Effector memory CD4-positive, alpha-beta T cell (primary cell): ENCODE data around the gene ZFYVE1.
"Not testable (repeated sequence)": the region's sequence is repeated elsewhere in the genome, so short reads cannot be mapped to it uniquely, and the experiment has no call there.

Experiments used
- DNase-seq, 3 donors: peaks; one replicate each; pipeline ENCODE4 v3.0.0-alpha.2; 2020
- H3K27ac ChIP-seq: 2 replicates; pipeline ENCODE4 v1.7.0; 2013; ENCODE audit warnings: mild to moderate bottlenecking, low read length, moderate library complexity; ENCODE audit not compliant: insufficient read depth, poor library complexity, severe bottlenecking
- H3K27me3 ChIP-seq: replicated peaks from 2 replicates; pipeline ENCODE4 v1.7.0; 2013; ENCODE audit warnings: mild to moderate bottlenecking, low read length; ENCODE audit not compliant: insufficient read depth, control insufficient read depth, poor library complexity, severe bottlenecking
- H3K36me3 ChIP-seq: 2 replicates; pipeline ENCODE4 v1.7.0; 2013; ENCODE audit warnings: mild to moderate bottlenecking, low read length, moderate library complexity; ENCODE audit not compliant: control insufficient read depth, insufficient read depth
- H3K4me1 ChIP-seq: 2 replicates; pipeline ENCODE4 v1.7.0; 2013; ENCODE audit warnings: low read length, mild to moderate bottlenecking; ENCODE audit not compliant: control insufficient read depth, insufficient read depth, poor library complexity, severe bottlenecking
- H3K4me3 ChIP-seq: 2 replicates; pipeline ENCODE4 v1.7.0; 2013; ENCODE audit warnings: low read length, low read depth, mild to moderate bottlenecking; ENCODE audit not compliant: insufficient read depth, poor library complexity, severe bottlenecking
- H3K9me3 ChIP-seq: 2 replicates; pipeline ENCODE4 v1.7.0; 2013; ENCODE audit warnings: mild to moderate bottlenecking, low read length, moderate library complexity; ENCODE audit not compliant: control insufficient read depth

The ZFYVE1 gene

DNA sequence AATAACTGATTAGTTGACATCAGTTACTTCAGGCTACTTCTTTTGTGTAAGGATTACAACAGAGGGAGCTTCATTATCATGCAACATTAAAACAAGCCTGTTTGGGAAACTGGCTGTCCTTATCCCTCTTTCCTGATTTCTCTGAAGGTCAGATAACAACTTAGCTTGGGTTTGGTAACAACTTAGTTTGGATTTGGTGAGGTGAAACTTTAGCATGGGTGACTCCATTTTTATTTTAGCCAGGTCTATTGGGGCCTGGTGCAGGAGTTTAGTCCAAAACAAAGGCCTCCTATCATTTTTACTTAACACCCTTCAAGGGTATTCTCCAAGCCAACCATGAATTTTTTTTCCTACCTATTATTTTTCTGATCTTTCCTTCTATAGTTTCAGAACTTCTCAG lies 1.1 kb upstream of the ZFYVE1 start:
- Histone ChIP-seq H3K27ac (no peak overlapping the region), H3K4me3 (no peak overlapping the region), H3K36me3 (peaks cover 5% of the 10 kb centered on the region), H3K4me1 (peaks cover 5% of the 10 kb centered on the region), H3K9me3 (no peaks in the 10 kb centered on the region), H3K27me3 (no peaks in the 10 kb centered on the region)
- no peak for DNase-seq

DNA sequence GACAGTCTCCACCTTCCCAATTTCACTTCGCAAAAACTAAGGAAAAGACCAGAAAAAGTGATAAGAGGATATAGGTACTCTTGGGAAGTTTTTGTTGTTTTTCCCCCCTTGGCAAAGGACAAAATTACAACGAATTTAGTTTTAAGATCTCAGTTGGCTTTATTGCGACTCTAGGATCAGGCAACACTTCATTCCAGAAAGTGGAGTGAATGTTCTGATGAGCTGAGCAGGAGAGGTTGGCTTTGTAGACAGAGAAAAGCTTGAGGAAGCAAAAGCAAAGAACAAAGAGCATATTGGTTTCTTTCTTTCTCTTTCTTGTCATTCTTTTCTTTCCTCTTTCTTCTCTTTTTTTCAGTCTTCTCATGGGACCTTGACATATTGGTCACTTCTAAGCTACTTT lies 640 bp upstream of the ZFYVE1 start:
- Histone ChIP-seq H3K27me3 (no peaks in the 10 kb centered on the region), H3K4me3 (peak overlapping the region; percentile 86), H3K4me1 (peaks cover 7% of the 10 kb centered on the region), H3K9me3 (no peaks in the 10 kb centered on the region), H3K27ac (no peak overlapping the region), H3K36me3 (peaks cover 5% of the 10 kb centered on the region)
- no peak for DNase-seq

GRCh38 chr14:73026243-73026844 lies 562 bp downstream of the ZFYVE1 start:
- Histone ChIP-seq H3K27ac (peak overlapping the region; percentile 59), H3K4me1 (peaks cover 8% of the 10 kb centered on the region), H3K4me3 (peak overlapping the region; percentile 86)

DNA sequence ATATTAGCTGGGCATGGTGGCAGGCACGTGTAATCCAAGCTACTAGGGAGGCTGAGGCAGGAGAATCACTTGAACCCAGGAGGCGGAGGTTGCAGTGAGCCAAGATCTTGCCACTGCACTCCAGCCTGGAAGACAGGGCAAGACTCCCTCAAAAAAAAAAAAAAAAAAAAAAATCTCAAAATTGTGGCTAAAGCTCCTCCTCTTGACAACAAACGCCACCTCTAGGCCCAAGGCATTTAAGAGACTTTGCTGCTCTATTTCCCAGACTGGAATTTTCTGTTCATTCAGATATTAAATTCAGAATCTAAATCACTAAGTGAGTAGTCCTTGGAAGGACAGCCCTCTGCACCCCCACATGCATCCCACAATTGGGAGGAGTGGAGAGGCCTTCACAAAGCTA lies 1.4 kb downstream of the ZFYVE1 start:
- DNase-seq: no peak
- no peaks in the 10 kb centered on the region for H3K27me3 ChIP-seq
- H3K27ac ChIP-seq: no peak overlapping the region
- H3K36me3 ChIP-seq: peaks cover 9% of the 10 kb centered on the region
- no peak overlapping the region for H3K4me3 ChIP-seq
- peaks cover 8% of the 10 kb centered on the region for H3K4me1 ChIP-seq
- H3K9me3 ChIP-seq: no peaks in the 10 kb centered on the region

More at GRCh38 chr14:73026243-73026844, 562 bp downstream of the ZFYVE1 start:
- DNase-seq: no peak
- Histone ChIP-seq H3K27me3 (no peaks in the 10 kb centered on the region), H3K9me3 (no peaks in the 10 kb centered on the region), H3K36me3 (peaks cover 5% of the 10 kb centered on the region)

GRCh38 chr14:73022051-73022450 lies 4.9 kb downstream of the ZFYVE1 start:
- Histone ChIP-seq H3K4me3 (no peak overlapping the region), H3K4me1 (peaks cover 8% of the 10 kb centered on the region), H3K27me3 (no peaks in the 10 kb centered on the region), H3K36me3 (peaks cover 10% of the 10 kb centered on the region), H3K27ac (no peak overlapping the region), H3K9me3 (no peaks in the 10 kb centered on the region)
- DNase-seq: no peak

GRCh38 chr14:73016011-73016410 lies 10.9 kb downstream of the ZFYVE1 start:
- not testable (repeated sequence) for H3K36me3 ChIP-seq, H3K27me3 ChIP-seq, H3K9me3 ChIP-seq, H3K27ac ChIP-seq, H3K4me1 ChIP-seq, H3K4me3 ChIP-seq, DNase-seq

- H3K4me1 ChIP-seq: not testable (repeated sequence)
Measured at GRCh38 chr14:73015552-73015951, 11.4 kb downstream of the ZFYVE1 start.

GRCh38 chr14:73014105-73014504 lies 12.8 kb downstream of the ZFYVE1 start:
- H3K9me3 ChIP-seq: no peaks in the 10 kb centered on the region
- H3K4me1 ChIP-seq: no peaks in the 10 kb centered on the region
- H3K27ac ChIP-seq: no peak overlapping the region
- H3K27me3 ChIP-seq: no peaks in the 10 kb centered on the region
- DNase-seq: no peak
- no peak overlapping the region for H3K4me3 ChIP-seq
- peaks cover 9% of the 10 kb centered on the region for H3K36me3 ChIP-seq

More at GRCh38 chr14:73015552-73015951, 11.4 kb downstream of the ZFYVE1 start:
- not testable (repeated sequence) for DNase-seq, H3K27me3 ChIP-seq, H3K9me3 ChIP-seq, H3K36me3 ChIP-seq, H3K27ac ChIP-seq, H3K4me3 ChIP-seq

DNA sequence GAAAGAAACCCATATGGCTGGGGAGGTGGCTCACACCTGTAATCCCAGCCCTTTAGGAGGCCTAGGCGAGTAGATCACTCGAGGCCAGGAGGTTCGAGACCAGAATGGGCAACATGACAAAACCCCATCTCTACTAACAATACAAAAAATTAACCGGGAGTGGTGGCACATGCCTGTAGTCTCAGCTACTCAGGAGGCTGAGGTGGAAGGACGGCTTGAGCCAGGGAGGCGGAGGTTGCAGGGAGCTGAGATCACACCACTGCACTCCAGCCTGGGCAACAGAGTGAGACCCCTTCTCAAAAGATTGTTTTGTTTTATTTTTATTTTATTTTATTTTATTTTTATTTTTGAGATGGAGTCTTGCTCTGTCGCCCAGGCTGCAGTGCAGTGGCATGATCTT lies 15.7 kb downstream of the ZFYVE1 start:
- not testable (repeated sequence) for H3K27me3 ChIP-seq, H3K9me3 ChIP-seq, H3K27ac ChIP-seq, H3K4me1 ChIP-seq, DNase-seq, H3K4me3 ChIP-seq
- peaks cover 21% of the 10 kb centered on the region for H3K36me3 ChIP-seq

DNA sequence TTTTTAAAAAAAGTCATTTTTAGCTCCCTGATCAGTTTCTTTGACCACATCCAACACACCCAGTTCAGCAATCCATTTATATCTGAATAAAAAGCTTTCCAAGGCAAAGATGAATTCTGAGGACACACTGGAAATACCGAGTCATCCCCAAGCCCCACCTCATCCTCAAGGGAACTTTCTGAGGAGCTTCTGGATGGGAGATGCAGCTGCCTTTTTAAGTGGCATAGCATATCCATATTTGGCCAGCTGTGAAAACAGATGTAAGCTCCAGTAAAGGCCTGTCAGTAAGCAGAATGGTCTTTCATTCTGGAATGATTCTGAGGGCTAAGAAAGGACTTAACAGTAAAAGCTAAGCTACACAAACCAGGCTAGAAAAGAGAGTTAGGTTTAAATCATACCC lies 18.4 kb downstream of the ZFYVE1 start:
- Histone ChIP-seq H3K4me1 (no peaks in the 10 kb centered on the region), H3K36me3 (peaks cover 25% of the 10 kb centered on the region), H3K27me3 (no peaks in the 10 kb centered on the region), H3K27ac (no peak overlapping the region), H3K4me3 (no peak overlapping the region), H3K9me3 (no peaks in the 10 kb centered on the region)
- no peak for DNase-seq
